Measurements from ENCODE around the gene CRYBG1. TPM values are rescaled to one million over a fixed set of nuclear protein-coding genes. Genes with fewer than 3 reads are reported as not detected.
A peak's percentile ranks its signal among the peaks of the same experiment; 100 is the strongest.

The CRYBG1 gene
- total and polyA plus RNA-seq, 10 of the 15 experiments (the other 5 are each of a cell fraction or from before 2014, with no cell fraction given), result 6.5 to 57.0 (median 25.2) TPM

DNA sequence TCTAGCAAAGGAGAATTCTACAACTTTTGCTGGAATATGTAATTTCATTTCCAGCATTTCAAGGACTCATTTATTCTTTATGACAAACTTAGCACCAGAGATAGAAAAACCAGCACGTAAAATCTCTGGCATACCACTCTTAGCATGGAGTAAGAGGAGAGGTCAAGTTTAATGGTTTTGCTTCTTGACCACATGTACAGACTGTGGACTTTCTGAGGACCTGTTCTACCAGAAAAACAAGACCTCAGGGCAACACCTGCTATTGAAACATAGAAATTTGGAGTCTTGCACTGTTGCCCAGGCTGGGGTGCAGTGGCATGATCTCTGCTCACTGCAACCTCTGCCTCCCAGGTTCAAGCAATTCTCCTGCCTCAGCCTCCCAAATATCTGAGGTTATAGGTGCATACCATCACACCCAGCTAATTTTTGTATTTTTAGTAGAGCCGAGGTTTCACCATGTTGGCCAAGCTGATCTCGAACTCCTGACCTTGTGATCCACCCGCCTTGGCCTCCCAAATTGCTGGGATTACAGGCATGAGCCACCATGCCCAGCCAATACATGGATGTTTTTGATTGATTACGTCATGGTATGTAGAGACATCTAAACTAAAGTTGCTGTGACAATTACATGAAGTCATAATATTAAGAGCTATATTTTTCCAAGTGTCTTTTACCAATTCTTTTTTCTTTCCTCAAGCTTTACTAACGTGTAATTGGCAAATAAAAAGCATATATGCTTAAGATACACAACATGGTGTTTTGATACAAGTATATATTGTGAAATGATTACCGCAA, 36.1 kb downstream of the CRYBG1 start:
- Histone ChIP-seq H3K4me2 (ENCODE audit: control insufficient read depth, insufficient read depth) (no peak overlapping the region), H4K20me1 (ENCODE audit: control insufficient read depth, insufficient read depth) (no peaks in the 10 kb centered on the region), H3K9me3 (replicated peaks; ENCODE audit: control insufficient read depth, insufficient read depth, low read length) (no peaks in the 10 kb centered on the region), H2AFZ (ENCODE audit: control insufficient read depth, low read depth, low read length) (no peak overlapping the region), H3K27me3 (replicated peaks in 1 of 2; ENCODE audit: control insufficient read depth in 2 of 2, insufficient read depth in 2 of 2, low read length in 1 of 2) (no peaks in the 10 kb centered on the region), H3K4me3 (no peak overlapping the region), H3K27ac (ENCODE audit: control insufficient read depth, insufficient read depth) (no peak overlapping the region), H3K36me3 (ENCODE audit: control insufficient read depth in 2 of 2, insufficient read depth in 2 of 2, low read length in 1 of 2) (no peaks in the 10 kb centered on the region), H3K4me1 (ENCODE audit: control insufficient read depth, insufficient read depth, low read length) (no peaks in the 10 kb centered on the region), H3K9ac (ENCODE audit: control insufficient read depth, insufficient read depth, low read length) (no peak overlapping the region), H3K79me2 (ENCODE audit: control insufficient read depth, insufficient read depth, low read length) (no peaks in the 10 kb centered on the region)
- no peak for DNase-seq (ENCODE audit: low read depth, low spot score)
- RAD21 ChIA-PET (ENCODE audit: unreplicated experiment), result no interaction called here
- no peak for ATAC-seq
- POLR2A ChIA-PET, result no interaction called here
- FAIRE-seq, result no peak
- TF ChIP-seq ATF7 (IDR thresholded peaks at IDR 0.05; ENCODE audit: low read depth), result peak; percentile 31; the same call in 1 of the 2 replicates
- no peak for TF ChIP-seq FOS (IDR thresholded peaks at IDR 0.05; ENCODE audit: borderline replicate concordance, extremely low read depth, insufficient read length)
- no peak for TF ChIP-seq POLR2A (IDR thresholded peaks at IDR 0.05; ENCODE audit: low read depth, low read length)
- no peak for TF ChIP-seq ZZZ3 (IDR thresholded peaks at IDR 0.05; ENCODE audit: control insufficient read depth, insufficient read length, low read depth)
- TF ChIP-seq E2F4 (IDR thresholded peaks at IDR 0.05; ENCODE audit: low read depth, low read length), result no peak
- BruUV-seq (replicated peaks), result no TSS peak
- in situ Hi-C loops (cut with MboI), result no loop called here
- SMC1A ChIA-PET (ENCODE audit: uncharacterized antibody, unreplicated experiment), result interaction anchor here (1.5 kb wide), 1 partner anchor 9 kb away, joined by 5 read pairs; no protein-coding TSS in a partner anchor
- 31% methylated on average over 7 of the region's 7 CpGs for WGBS (ENCODE audit: insufficient coverage, insufficient replicate concordance, low lambda C conversion rate, missing lambda C conversion rate)
- intact Hi-C loops (cut with micrococcal nuclease; ENCODE audit: unreplicated experiment), result no loop called here
- CTCF ChIA-PET, result interaction anchor here (0.6 to 1.1 kb wide), 3 partner anchors 62 to 582 kb away, joined by 3 to 4 read pairs (median 4); no protein-coding TSS in a partner anchor

GRCh38 chr6:106397431-106397830, 36.9 kb downstream of the CRYBG1 start:
- 38% methylated on average over 2 of the region's 2 CpGs for WGBS (ENCODE audit: insufficient coverage, insufficient replicate concordance, low lambda C conversion rate, missing lambda C conversion rate)

More at GRCh38 chr6:106397431-106397830, 36.9 kb downstream of the CRYBG1 start:
- Histone ChIP-seq H4K20me1 (ENCODE audit: control insufficient read depth, insufficient read depth) (no peaks in the 10 kb centered on the region), H3K27me3 (replicated peaks in 1 of 2; ENCODE audit: control insufficient read depth in 2 of 2, insufficient read depth in 2 of 2, low read length in 1 of 2) (no peaks in the 10 kb centered on the region), H2AFZ (ENCODE audit: control insufficient read depth, low read depth, low read length) (no peak overlapping the region), H3K27ac (ENCODE audit: control insufficient read depth, insufficient read depth) (no peak overlapping the region), H3K36me3 (ENCODE audit: control insufficient read depth in 2 of 2, insufficient read depth in 2 of 2, low read length in 1 of 2) (no peaks in the 10 kb centered on the region), H3K4me2 (ENCODE audit: control insufficient read depth, insufficient read depth) (no peak overlapping the region), H3K4me1 (ENCODE audit: control insufficient read depth, insufficient read depth, low read length) (no peaks in the 10 kb centered on the region), H3K4me3 (no peak overlapping the region), H3K79me2 (ENCODE audit: control insufficient read depth, insufficient read depth, low read length) (no peaks in the 10 kb centered on the region), H3K9me3 (replicated peaks; ENCODE audit: control insufficient read depth, insufficient read depth, low read length) (no peaks in the 10 kb centered on the region), H3K9ac (ENCODE audit: control insufficient read depth, insufficient read depth, low read length) (no peak overlapping the region)
- no TSS peak for BruUV-seq (replicated peaks)
- intact Hi-C loops (cut with micrococcal nuclease; ENCODE audit: unreplicated experiment) (no loop called here), in situ Hi-C loops (cut with MboI) (no loop called here)
- DNase-seq (ENCODE audit: low read depth, low spot score), result no peak
- TF ChIP-seq JUNB (IDR thresholded peaks at IDR 0.05) (no peak), NFIC (IDR thresholded peaks at IDR 0.05; ENCODE audit: low read depth, low read length) (no peak), ZNF384 (IDR thresholded peaks at IDR 0.05; ENCODE audit: borderline replicate concordance, low read depth, low read length) (no peak), NBN (IDR thresholded peaks at IDR 0.05) (no peak)
- POLR2A ChIA-PET, result no interaction called here
- SMC1A ChIA-PET (ENCODE audit: uncharacterized antibody, unreplicated experiment), result interaction anchor here (1.5 kb wide), 1 partner anchor 10 kb away, joined by 5 read pairs; no protein-coding TSS in a partner anchor
- RAD21 ChIA-PET (ENCODE audit: unreplicated experiment), result no interaction called here
- FAIRE-seq, result no peak
- CTCF ChIA-PET, result interaction anchor here (0.6 to 1.1 kb wide), 4 partner anchors 21 to 440 kb away, joined by 3 read pairs; no protein-coding TSS in a partner anchor
- ATAC-seq, result no peak
